H9 (cell line): ENCODE results near the gene ETF1. TPM values are rescaled to one million over a fixed set of nuclear protein-coding genes. Genes with fewer than 3 reads are reported as not detected.

Experiments used
- DNase-seq: peaks from one replicate; pipeline ENCODE4 v3.0.0-alpha.2; 2017
- H2AFZ ChIP-seq: one replicate; pipeline ENCODE4 v1.6.1; 2013; ENCODE audit warnings: mild to moderate bottlenecking, low read length, control low read depth, moderate library complexity
- H2AK5ac ChIP-seq: 2 replicates; pipeline ENCODE4 v1.6.1; 2013; ENCODE audit warnings: low read length, control low read depth, mixed read lengths; ENCODE audit not compliant: insufficient read length
- H2BK120ac ChIP-seq: one replicate; pipeline ENCODE4 v1.6.1; 2013; ENCODE audit warnings: low read depth, mild to moderate bottlenecking, low read length, control low read depth, inconsistent platforms; ENCODE audit not compliant: poor library complexity, severe bottlenecking
- H2BK12ac ChIP-seq: 2 replicates; pipeline ENCODE4 v1.6.1; 2013; ENCODE audit warnings: low read length, control low read depth, mixed read lengths, low read depth; ENCODE audit not compliant: insufficient read length
- H2BK15ac ChIP-seq: 2 replicates; pipeline ENCODE4 v1.6.1; 2013; ENCODE audit warnings: low read depth, low read length, control low read depth
- H2BK20ac ChIP-seq: one replicate; pipeline ENCODE4 v1.6.1; 2013; ENCODE audit warnings: low read depth, mild to moderate bottlenecking, low read length, control low read depth, inconsistent platforms; ENCODE audit not compliant: poor library complexity, severe bottlenecking
- H2BK5ac ChIP-seq: 2 replicates; pipeline ENCODE4 v1.6.1; 2013; ENCODE audit warnings: low read length, control low read depth, mixed read lengths; ENCODE audit not compliant: insufficient read length
- H3K14ac ChIP-seq: 2 replicates; pipeline ENCODE4 v1.6.1; 2013; ENCODE audit warnings: low read length, control low read depth; ENCODE audit not compliant: insufficient read depth
- H3K18ac ChIP-seq: 2 replicates; pipeline ENCODE4 v1.6.1; 2013; ENCODE audit warnings: low read depth, mild to moderate bottlenecking, mixed read lengths, low read length, control low read depth; ENCODE audit not compliant: insufficient read length
- H3K23ac ChIP-seq: 2 replicates; pipeline ENCODE4 v1.6.1; 2013; ENCODE audit warnings: low read length, control low read depth, mixed read lengths, low read depth; ENCODE audit not compliant: insufficient read length
- H3K23me2 ChIP-seq: 2 replicates; pipeline ENCODE4 v1.6.1; 2013; ENCODE audit warnings: low read depth, mild to moderate bottlenecking, mixed read lengths, low read length, control low read depth; ENCODE audit not compliant: insufficient read length, poor library complexity, severe bottlenecking
- H3K27ac ChIP-seq: 2 replicates; pipeline ENCODE4 v1.5.1; 2013; ENCODE audit warnings: low read length, control low read depth, mixed read lengths, low read depth; ENCODE audit not compliant: insufficient read length
- H3K27me3 ChIP-seq: 2 replicates; pipeline ENCODE4 v1.6.1; 2013; ENCODE audit warnings: low read length, control low read depth, inconsistent platforms; ENCODE audit not compliant: insufficient read depth
- H3K4ac ChIP-seq: 2 replicates; pipeline ENCODE4 v1.6.1; 2013; ENCODE audit warnings: low read depth, mild to moderate bottlenecking, control low read depth, inconsistent platforms, low read length, moderate library complexity
- H3K4me1 ChIP-seq: 2 replicates; pipeline ENCODE4 v1.6.1; 2013; ENCODE audit warnings: low read length, control low read depth, inconsistent platforms; ENCODE audit not compliant: insufficient read depth
- H3K4me2 ChIP-seq: 2 replicates; pipeline ENCODE4 v1.6.1; 2013; ENCODE audit warnings: low read length, control low read depth, mixed read lengths; ENCODE audit not compliant: insufficient read length, insufficient read depth
- H3K56ac ChIP-seq: 2 replicates; pipeline ENCODE4 v1.6.1; 2013; ENCODE audit warnings: low read depth, mild to moderate bottlenecking, mixed read lengths, low read length, control low read depth; ENCODE audit not compliant: insufficient read length
- H3K79me1 ChIP-seq: 2 replicates; pipeline ENCODE4 v1.6.1; 2013; ENCODE audit warnings: low read depth, mild to moderate bottlenecking, moderate library complexity, low read length, control low read depth, inconsistent platforms; ENCODE audit not compliant: insufficient read depth, poor library complexity, severe bottlenecking
- H3K79me2 ChIP-seq: 2 replicates; pipeline ENCODE4 v1.6.1; 2013; ENCODE audit warnings: low read length, control low read depth, inconsistent platforms; ENCODE audit not compliant: insufficient read depth
- H3K9ac ChIP-seq: 2 replicates; pipeline ENCODE4 v1.6.1; 2013; ENCODE audit warnings: low read length, control low read depth, mixed read lengths; ENCODE audit not compliant: insufficient read length; ENCODE audit errors: extremely low read depth
- H3K9me3 ChIP-seq: one replicate; pipeline ENCODE4 v1.6.1; 2013; ENCODE audit warnings: low read depth, low read length, inconsistent platforms; ENCODE audit not compliant: control insufficient read depth
- H3T11ph ChIP-seq: one replicate; pipeline ENCODE4 v1.6.1; 2013; ENCODE audit warnings: mild to moderate bottlenecking, low read length, control low read depth, inconsistent platforms
- H4K20me1 ChIP-seq: one replicate; pipeline ENCODE4 v1.6.1; 2013; ENCODE audit not compliant: control insufficient read depth, insufficient read length, insufficient read depth
- H4K5ac ChIP-seq: 2 replicates; pipeline ENCODE4 v1.6.1; 2013; ENCODE audit warnings: low read depth, mild to moderate bottlenecking, mixed read lengths, low read length, control low read depth; ENCODE audit not compliant: insufficient read length
- H4K8ac ChIP-seq: replicated peaks from 2 replicates; pipeline ENCODE4 v1.6.1; 2013; ENCODE audit warnings: low read length, control low read depth, mixed read lengths, low read depth; ENCODE audit not compliant: insufficient read length
- H4K91ac ChIP-seq: 2 replicates; pipeline ENCODE4 v1.6.1; 2013; ENCODE audit warnings: low read depth, mild to moderate bottlenecking, moderate library complexity, mixed read lengths, low read length, control low read depth; ENCODE audit not compliant: insufficient read length
- H3K27ac Mint-ChIP-seq, 3 experiments: 2 replicates in 2 of 3; 3 replicates in 1 of 3; pipeline ENCODE4 v1.8.0; 2020 to 2021; ENCODE audit warnings: mixed read lengths in 3 of 3, mild to moderate bottlenecking in 1 of 3, moderate library complexity in 1 of 3
- H3K27me3 Mint-ChIP-seq: 2 replicates; pipeline ENCODE4 v1.8.0; 2021; ENCODE audit warnings: low read depth, mild to moderate bottlenecking, moderate library complexity, mixed read lengths
- H3K36me3 Mint-ChIP-seq, 3 experiments: 2 replicates in 2 of 3; 3 replicates in 1 of 3; pipeline ENCODE4 v1.8.0; 2020 to 2021; ENCODE audit warnings: low read depth in 3 of 3, mixed read lengths in 3 of 3; ENCODE audit not compliant: insufficient read depth in 1 of 3
- H3K4me1 Mint-ChIP-seq, 2 experiments: 2 replicates each; pipeline ENCODE4 v1.8.0; 2020; ENCODE audit warnings: mixed read lengths in 2 of 2
- H3K4me3 Mint-ChIP-seq, 2 experiments: 2 replicates in 1 of 2; 3 replicates in 1 of 2; pipeline ENCODE4 v1.8.0; 2020 to 2021; ENCODE audit warnings: mild to moderate bottlenecking in 2 of 2, mixed read lengths in 2 of 2, moderate library complexity in 1 of 2
- H3K9me3 Mint-ChIP-seq, 2 experiments: 2 replicates in 1 of 2; 3 replicates in 1 of 2; pipeline ENCODE4 v1.8.0; 2020; ENCODE audit warnings: mild to moderate bottlenecking in 2 of 2, mixed read lengths in 2 of 2, moderate library complexity in 1 of 2
- WGBS: extraction: QIAGEN DNeasy Blood & Tissue Kit; methylation state at CpG from one replicate; pipeline ENCODE4 v1.1.7; 2013; ENCODE audit warnings: missing lambda C conversion rate, low lambda C conversion rate, mixed read lengths; ENCODE audit not compliant: insufficient read length; ENCODE audit errors: extremely low coverage; 5-methylcytosine and 5-hydroxymethylcytosine counted together
- total RNA-seq: library from RNA; stranded (reverse); gene quantifications from 2 replicates; pipeline ENCODE4 v1.2.1, GENCODE V29; 2021
- TF ChIP-seq, protein P1 (sequence below): fragments of 200-600 bp; sonication (generic); conservative IDR thresholded peaks from 3 replicates; pipeline ENCODE4 v1.8.0; 2021; ENCODE audit warnings: antibody characterized with exemption, mild to moderate bottlenecking

ETF1 gene
- total RNA-seq, 1 experiment from 2014 or later: 175 TPM

DNA sequence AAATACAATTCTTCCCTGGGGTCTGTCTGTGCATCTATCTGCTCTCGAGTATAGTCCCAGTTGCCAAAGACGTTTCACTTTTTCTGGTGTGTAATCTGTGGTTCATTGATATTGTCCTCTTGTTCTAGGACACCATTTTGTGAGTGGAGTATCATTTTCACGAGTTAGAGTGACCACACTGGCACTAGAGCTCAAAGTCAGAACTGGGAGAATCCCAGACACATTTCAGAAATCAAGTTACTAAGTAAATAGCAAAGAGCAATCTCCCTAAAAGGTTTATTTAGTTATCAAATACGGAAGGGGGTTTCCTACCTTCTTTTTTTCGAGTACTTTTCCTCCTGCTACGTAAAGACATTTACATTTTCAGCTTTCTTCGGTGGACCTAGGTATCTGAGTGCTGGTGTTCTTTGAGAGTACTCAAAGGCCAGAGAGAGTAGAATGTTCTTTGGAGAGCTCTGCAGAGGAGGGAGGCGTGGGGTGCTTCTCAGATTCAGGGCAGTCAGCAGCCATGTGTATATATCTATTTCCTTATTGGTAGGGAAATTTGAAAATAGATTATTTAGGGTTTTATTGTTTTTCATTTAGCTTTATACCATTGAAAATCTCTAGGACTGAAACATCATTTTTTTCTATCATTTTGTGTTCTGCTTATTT is 41.1 kb upstream of the ETF1 start:
- no peak overlapping the region for H3K4me2 ChIP-seq
- no peak overlapping the region for H3K23ac ChIP-seq
- H2BK20ac ChIP-seq: no peak overlapping the region
- DNase-seq: no peak
- TF ChIP-seq, protein P1, sequence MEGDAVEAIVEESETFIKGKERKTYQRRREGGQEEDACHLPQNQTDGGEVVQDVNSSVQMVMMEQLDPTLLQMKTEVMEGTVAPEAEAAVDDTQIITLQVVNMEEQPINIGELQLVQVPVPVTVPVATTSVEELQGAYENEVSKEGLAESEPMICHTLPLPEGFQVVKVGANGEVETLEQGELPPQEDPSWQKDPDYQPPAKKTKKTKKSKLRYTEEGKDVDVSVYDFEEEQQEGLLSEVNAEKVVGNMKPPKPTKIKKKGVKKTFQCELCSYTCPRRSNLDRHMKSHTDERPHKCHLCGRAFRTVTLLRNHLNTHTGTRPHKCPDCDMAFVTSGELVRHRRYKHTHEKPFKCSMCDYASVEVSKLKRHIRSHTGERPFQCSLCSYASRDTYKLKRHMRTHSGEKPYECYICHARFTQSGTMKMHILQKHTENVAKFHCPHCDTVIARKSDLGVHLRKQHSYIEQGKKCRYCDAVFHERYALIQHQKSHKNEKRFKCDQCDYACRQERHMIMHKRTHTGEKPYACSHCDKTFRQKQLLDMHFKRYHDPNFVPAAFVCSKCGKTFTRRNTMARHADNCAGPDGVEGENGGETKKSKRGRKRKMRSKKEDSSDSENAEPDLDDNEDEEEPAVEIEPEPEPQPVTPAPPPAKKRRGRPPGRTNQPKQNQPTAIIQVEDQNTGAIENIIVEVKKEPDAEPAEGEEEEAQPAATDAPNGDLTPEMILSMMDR: no peak
- no peak overlapping the region for H3K56ac ChIP-seq
- no peak overlapping the region for H2BK5ac ChIP-seq
- H2BK15ac ChIP-seq: no peak overlapping the region
- no peak overlapping the region for H2AFZ ChIP-seq
- H4K91ac ChIP-seq: no peak overlapping the region
- H4K5ac ChIP-seq: no peak overlapping the region
- H3K9me3 Mint-ChIP-seq: no peaks in the 10 kb centered on the region
- no peaks in the 10 kb centered on the region for H3K27me3 ChIP-seq
- H3K4ac ChIP-seq: no peak overlapping the region
- H3K4me1 ChIP-seq: no peaks in the 10 kb centered on the region
- H4K20me1 ChIP-seq: no peaks in the 10 kb centered on the region
- H3T11ph ChIP-seq: no peak overlapping the region
- H2AK5ac ChIP-seq: no peak overlapping the region
- no peak overlapping the region for H3K9ac ChIP-seq
- no peaks in the 10 kb centered on the region for H3K36me3 Mint-ChIP-seq
- H3K27ac Mint-ChIP-seq: peak overlapping the region in 1 of 3 experiments; percentile 17; a peak in 1 of 7 replicates
- peaks cover 0 to 2% of the 10 kb centered on the region in 2 experiments; a peak in 2 of 4 replicates for H3K4me1 Mint-ChIP-seq
- no CpG with 5 or more reads among the region's 8 CpGs for WGBS
- H3K4me3 Mint-ChIP-seq: no peak overlapping the region
- H3K79me2 ChIP-seq: no peaks in the 10 kb centered on the region
- H3K9me3 ChIP-seq: no peaks in the 10 kb centered on the region
- H2BK12ac ChIP-seq: no peak overlapping the region
- no peaks in the 10 kb centered on the region for H3K79me1 ChIP-seq
- H2BK120ac ChIP-seq: no peak overlapping the region
- no peak overlapping the region for H4K8ac ChIP-seq
- no peak overlapping the region for H3K27ac ChIP-seq
- H3K18ac ChIP-seq: no peak overlapping the region
- H3K14ac ChIP-seq: no peak overlapping the region
- H3K27me3 Mint-ChIP-seq: no peaks in the 10 kb centered on the region
- H3K23me2 ChIP-seq: no peaks in the 10 kb centered on the region
